ENCODE measurements around the gene ZFAND2B.
A peak's percentile ranks its signal among the peaks of the same experiment; 100 is the strongest.

ZFAND2B gene

DNA sequence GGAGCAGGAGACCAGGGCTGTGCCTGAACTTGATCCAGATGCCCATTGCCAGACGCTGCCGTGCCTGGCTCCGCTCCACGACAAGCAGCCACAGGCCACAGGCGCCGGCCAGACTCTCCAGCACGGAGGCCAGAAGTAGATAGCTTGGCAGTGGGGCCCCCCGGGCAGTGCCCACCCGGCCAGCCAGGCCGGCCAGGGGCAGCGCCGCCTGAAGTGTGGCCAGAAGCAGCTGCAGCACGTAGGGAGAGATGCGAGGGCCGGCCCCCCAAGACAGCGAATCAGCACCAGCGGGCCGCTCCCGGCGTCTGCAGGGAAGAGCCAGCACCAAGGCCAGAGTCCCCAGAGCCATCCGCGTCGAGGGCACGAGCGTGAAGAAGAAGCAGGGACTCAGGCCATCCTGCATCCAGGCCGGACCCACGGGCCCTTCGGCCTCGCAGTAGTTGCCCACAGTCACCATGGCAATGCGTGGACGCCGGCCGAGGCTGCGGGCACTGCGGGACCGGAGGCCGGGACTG is 11.7 kb downstream of the ZFAND2B start:
- FAIRE-seq, result no peak
- DNase-seq (ENCODE audit: insufficient read length), result no peak
- TF ChIP-seq TAF1 (IDR thresholded peaks at IDR 0.05; ENCODE audit: borderline replicate concordance, low read depth, low read length), result no peak
- no peak for TF ChIP-seq POLR2A (IDR thresholded peaks at IDR 0.05; ENCODE audit: low read depth, low read length)
- no peak for TF ChIP-seq POLR2AphosphoS5 (IDR thresholded peaks at IDR 0.05; ENCODE audit: low read depth, low read length)

DNA sequence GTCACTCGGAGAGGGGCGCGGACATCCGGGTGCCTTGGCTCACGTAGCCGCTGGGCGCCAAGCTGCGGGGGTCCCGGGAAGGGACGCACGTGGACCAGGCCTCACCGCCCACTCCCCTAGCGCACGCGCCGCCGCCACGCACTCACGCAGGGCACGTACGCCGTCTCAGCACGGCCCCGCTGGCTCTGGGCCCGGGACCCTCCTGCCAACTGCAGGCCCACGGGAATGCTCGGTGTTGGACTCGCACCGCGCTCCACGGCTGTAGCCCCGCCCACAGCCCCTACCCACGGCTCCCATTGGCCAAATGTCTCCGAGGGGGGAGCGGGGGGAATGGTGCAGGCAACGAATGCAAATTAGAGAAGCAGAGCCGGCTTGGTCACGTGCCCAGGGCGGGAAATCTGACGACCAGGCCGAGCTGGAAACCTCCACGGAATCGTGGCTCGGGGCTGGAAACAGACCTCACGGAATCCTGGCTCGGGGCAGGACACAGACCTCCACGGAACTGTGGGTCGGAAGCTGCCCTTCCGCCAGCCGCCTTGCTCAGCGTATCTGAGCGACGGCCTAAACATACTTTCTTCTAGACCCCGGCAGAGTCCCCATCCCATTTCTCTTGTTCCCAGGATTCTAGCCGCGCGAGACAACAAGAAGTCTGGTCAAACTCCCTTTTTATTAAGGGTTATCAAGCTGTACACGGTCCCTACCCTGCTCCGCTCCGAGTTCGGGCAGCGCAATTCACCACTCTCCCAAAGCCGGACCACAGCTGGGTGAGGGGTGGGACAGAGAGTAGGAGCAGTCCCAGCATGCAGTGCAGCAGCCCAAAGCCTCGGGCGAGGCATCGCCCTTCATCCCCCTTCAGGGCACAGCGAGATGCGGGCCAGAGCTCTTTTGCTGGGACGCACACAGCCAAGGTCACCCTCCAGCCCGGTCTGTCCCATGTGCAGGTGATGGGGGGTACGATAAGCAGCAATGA is 12.4 kb downstream of the ZFAND2B start, which contains the start of gene ABCB6:
ABCB6 (minus strand) TSS at position 227 of the 970 bp plus-strand sequence. CDS start 285 bp downstream, outside the sequence.
- TF ChIP-seq TAF1 (IDR thresholded peaks at IDR 0.05; ENCODE audit: borderline replicate concordance, low read depth, low read length) (peak; percentile 68), POLR2AphosphoS5 (IDR thresholded peaks at IDR 0.05; ENCODE audit: low read depth, low read length) (peak; percentile 87), POLR2A (IDR thresholded peaks at IDR 0.05; ENCODE audit: low read depth, low read length) (peak; percentile 91)
- DNase-seq (ENCODE audit: insufficient read length), result peak; percentile 98
- FAIRE-seq, result peak; percentile 97

DNA sequence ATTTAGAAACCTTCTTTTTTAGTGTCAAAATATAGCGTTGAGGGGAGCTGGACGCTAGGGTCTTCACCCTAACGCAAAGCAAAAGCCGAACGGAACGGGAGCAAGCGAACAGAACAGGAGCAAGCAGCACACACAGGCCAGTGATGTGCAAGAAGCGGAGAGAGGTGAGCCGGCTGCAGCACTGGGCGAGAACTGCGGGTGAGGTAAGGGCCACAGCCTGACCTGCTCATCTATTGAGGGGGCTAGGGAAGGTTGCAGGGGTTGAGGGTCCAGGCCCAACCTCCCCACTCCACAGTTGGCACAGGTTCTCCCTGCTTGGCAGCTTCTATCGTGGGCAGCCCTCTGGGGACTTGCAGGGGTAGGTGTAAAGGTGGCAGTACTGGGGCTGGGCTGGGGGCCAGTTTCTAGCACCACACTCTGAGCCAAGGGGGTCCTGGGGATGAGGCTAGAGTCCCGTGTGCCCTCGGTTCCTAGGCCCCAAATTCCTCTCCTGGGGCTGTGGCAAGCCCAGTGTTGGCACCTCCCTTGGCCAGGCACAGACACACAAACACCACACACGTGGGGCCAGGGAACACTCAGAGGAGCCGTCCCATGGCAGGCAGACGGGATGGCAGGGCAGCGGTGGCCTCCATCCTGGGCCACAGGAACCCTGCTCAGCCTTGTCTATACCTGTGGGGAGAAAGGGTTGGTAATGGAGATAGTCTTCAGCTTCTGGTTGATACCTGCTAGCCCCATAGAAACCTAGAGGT is 13.4 kb downstream of the ZFAND2B start:
- DNase-seq (ENCODE audit: insufficient read length) (no peak), FAIRE-seq (no peak)
- TF ChIP-seq POLR2AphosphoS5 (IDR thresholded peaks at IDR 0.05; ENCODE audit: low read depth, low read length) (no peak), TAF1 (IDR thresholded peaks at IDR 0.05; ENCODE audit: borderline replicate concordance, low read depth, low read length) (no peak), POLR2A (IDR thresholded peaks at IDR 0.05; ENCODE audit: low read depth, low read length) (no peak)

DNA sequence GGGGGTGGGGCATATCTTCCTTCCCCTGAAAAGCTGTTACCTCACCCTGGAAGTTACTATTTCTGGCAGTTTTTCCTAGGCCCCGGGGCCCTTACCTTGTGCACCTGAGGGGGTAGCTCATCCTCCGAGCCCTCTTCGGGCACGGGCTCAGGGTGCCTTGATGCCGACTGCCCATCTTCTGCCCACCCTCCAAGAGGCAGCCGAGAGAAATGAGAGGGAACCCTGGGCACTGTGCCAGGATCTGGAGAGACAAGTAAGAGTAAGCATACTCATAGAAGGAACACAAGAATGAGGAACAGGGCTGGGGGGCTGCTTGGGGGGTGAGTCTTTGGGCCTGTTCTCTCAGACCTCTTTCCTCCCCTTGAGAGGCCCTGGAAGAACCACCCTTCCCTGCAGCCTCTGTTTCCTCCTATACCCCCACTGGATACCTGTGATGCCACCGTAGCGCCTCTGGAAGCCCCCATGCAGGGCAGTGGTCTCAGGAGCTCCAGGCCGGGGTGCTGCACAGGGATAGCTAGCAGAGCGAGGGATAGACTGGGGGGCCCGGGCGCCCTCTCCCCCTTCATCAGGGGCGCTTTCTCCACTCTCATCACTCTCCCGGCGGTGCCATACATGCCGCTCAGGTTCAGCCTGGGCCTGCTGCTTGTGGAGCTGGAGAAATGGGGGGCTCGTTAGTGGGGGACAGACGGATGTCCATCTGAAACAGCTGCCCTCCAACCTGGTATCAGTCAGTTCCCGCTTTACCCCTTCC is 14.2 kb downstream of the ZFAND2B start:
- TF ChIP-seq POLR2A (IDR thresholded peaks at IDR 0.05; ENCODE audit: low read depth, low read length) (no peak), POLR2AphosphoS5 (IDR thresholded peaks at IDR 0.05; ENCODE audit: low read depth, low read length) (no peak), TAF1 (IDR thresholded peaks at IDR 0.05; ENCODE audit: borderline replicate concordance, low read depth, low read length) (no peak)
- FAIRE-seq (no peak), DNase-seq (ENCODE audit: insufficient read length) (no peak)

DNA sequence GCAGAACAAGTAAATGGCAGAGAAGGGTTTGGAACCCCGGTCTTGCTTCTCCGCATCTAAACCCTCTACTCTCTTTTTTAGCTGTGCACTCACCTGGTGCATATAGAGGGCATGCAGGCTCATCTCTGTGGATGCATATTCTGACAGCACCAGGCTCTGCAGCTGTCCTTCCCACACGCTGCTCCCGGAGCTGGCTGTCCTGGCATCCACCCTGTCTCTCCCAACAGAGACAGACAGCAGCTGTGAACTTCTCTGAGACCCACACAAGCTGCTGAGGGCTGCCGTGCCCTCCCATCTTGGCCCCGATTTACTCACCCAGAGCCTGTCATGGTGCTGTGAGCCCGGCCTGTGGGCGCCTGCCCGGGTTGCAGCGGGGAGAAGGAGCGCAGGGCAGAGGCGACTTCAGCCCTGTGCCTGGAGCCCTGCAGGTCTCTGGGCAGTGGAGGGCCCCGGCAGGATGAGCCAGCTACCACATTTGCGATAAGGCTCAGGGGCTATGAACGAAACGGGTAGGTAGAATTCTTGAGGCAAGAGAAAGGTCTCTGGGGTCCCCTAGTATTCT is 15.5 kb downstream of the ZFAND2B start:
- DNase-seq (ENCODE audit: insufficient read length) (no peak), FAIRE-seq (no peak)
- TF ChIP-seq POLR2AphosphoS5 (IDR thresholded peaks at IDR 0.05; ENCODE audit: low read depth, low read length), result no peak
- TF ChIP-seq TAF1 (IDR thresholded peaks at IDR 0.05; ENCODE audit: borderline replicate concordance, low read depth, low read length), result no peak
- no peak for TF ChIP-seq POLR2A (IDR thresholded peaks at IDR 0.05; ENCODE audit: low read depth, low read length)

DNA sequence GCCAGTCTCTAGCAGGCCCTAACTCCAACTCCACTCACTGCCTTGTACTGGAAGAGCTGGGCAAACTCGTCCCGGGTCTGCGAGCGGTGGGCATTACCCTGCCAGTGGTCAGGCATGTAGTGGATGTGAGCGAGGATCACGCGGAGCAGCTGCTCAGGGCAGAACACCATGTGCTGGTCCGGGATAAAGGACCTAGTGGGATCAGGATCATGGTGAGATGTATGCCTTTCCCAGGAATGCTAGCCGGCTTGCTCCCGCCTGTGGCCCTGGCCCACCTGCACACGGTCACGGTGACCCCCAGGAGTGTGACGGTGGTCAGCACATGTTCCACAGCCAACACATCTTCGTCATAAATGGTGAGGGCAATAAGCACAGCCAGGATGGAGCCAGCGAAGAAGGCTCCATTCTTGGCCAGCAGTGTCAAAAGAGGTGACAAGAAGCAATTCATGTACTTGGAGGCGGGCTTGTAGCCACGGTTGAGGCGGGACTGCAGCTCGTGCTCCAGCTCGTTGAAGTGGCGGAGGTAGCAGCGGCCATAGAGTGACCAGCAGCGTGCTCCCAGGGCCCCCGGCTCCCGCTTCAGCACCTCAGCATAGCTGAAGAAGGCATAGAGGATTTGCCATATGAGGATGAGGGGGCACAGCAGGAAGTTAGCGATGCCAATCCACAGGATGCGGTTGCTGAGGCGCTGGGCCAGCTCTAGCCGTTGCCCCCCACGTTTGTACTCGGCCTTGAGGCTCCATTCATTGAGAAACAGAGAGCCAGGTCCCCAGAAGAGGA is 17.4 kb downstream of the ZFAND2B start:
- TF ChIP-seq POLR2AphosphoS5 (IDR thresholded peaks at IDR 0.05; ENCODE audit: low read depth, low read length) (no peak), TAF1 (IDR thresholded peaks at IDR 0.05; ENCODE audit: borderline replicate concordance, low read depth, low read length) (no peak), POLR2A (IDR thresholded peaks at IDR 0.05; ENCODE audit: low read depth, low read length) (no peak)

DNA sequence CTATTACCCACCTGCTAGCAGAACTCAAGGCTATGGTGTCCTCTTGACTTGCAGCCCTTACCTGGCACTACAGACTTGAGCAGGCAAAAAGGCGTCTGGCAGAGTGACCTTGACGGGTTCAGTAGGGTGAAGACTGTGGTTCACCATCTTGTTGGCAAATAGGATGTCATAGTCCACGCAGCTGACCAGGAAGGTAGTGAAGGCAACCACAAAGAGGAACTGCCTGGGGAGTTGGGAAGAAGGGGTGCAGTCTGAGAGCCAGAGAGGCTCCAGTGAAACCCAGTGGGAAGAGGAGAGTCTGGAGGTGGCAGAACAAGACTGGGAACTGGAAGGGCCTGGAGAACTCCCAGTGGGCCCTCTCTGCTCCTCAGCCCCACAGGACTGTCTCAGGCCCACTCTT is 18.8 kb downstream of the ZFAND2B start:
- no peak for TF ChIP-seq POLR2AphosphoS5 (IDR thresholded peaks at IDR 0.05; ENCODE audit: low read depth, low read length)
- TF ChIP-seq POLR2A (IDR thresholded peaks at IDR 0.05; ENCODE audit: low read depth, low read length), result no peak
- TF ChIP-seq TAF1 (IDR thresholded peaks at IDR 0.05; ENCODE audit: borderline replicate concordance, low read depth, low read length), result no peak
- FAIRE-seq (no peak), DNase-seq (ENCODE audit: insufficient read length) (no peak)

More for the DNA sequence above, 17.4 kb downstream of the ZFAND2B start:
- no peak for DNase-seq (ENCODE audit: insufficient read length)
- no peak for FAIRE-seq

DNA sequence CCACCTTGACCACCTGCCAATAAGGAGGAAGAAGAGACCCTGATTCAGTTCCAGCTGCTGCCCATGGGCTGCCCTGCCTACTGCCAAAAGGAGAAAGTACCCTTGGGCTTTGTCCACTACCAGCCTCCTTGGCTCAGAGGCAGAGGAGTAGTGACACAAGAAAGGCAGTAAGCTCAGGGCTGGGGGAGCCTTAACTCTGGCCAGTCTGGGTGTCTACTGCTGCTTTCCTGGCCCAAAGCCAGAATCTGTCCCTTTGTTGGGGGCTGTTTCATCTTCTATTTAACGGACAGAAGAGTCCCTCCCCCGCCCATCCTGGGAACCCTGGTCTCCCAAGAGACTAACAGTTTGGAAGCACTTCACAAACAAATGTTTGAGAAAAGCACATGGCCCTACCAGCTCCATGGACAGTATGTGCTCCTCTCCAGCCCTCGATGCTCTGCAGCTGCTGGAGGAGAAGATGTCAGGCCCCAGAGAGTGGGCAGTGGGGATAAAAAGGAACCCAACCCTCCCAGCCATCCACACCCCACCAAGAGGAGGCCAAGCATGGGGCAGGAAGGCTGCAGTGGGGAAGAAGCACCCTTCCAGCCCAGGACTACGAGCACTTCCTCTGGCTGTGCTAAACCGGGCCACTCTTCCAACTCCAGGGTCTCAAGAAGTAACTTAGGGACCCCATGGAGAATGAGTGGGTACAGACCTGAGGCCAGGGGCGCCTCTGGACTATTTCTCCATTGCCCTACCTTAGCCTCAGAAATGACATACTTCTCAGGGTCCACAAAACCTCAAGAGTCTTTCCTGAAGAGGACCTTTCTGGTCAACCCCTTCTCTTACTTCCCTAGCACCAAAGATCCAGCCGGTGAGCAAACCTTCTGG is 21.7 kb downstream of the ZFAND2B start:
- DNase-seq (ENCODE audit: insufficient read length) (no peak), FAIRE-seq (peak; percentile 33)
- TF ChIP-seq POLR2AphosphoS5 (IDR thresholded peaks at IDR 0.05; ENCODE audit: low read depth, low read length) (no peak), TAF1 (IDR thresholded peaks at IDR 0.05; ENCODE audit: borderline replicate concordance, low read depth, low read length) (no peak), POLR2A (IDR thresholded peaks at IDR 0.05; ENCODE audit: low read depth, low read length) (no peak)

DNA sequence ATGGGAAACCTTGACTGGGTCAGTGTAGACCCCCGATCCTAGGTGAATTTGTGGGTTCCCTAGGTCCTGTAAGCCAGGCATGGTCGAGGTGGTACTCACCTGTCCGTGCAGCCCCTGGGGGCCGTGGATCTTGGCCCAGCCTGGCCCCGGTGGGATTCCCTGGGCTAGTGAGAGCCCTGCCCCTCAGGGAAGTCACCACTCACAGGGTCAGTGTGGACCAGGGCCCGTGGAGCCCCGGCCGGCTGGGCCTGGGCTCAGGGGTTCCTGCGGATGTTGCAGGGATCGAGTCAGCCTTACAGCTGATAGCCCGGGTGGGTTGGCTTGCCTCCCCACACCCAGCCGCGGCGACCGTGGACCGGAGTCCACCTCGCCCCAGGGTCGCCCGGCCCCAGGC is 22.3 kb downstream of the ZFAND2B start:
- DNase-seq (ENCODE audit: insufficient read length) (no peak), FAIRE-seq (no peak)
- TF ChIP-seq POLR2A (IDR thresholded peaks at IDR 0.05; ENCODE audit: low read depth, low read length), result no peak
- TF ChIP-seq TAF1 (IDR thresholded peaks at IDR 0.05; ENCODE audit: borderline replicate concordance, low read depth, low read length), result no peak
- no peak for TF ChIP-seq POLR2AphosphoS5 (IDR thresholded peaks at IDR 0.05; ENCODE audit: low read depth, low read length)
